ENCODE measurements around the gene BAZ2B.
"Not testable (repeated sequence)": the region's sequence is repeated elsewhere in the genome, so short reads cannot be mapped to it uniquely, and the experiment has no call there.

Gene BAZ2B

GRCh38 chr2:159633219-159633618, 16.9 kb upstream of the BAZ2B start:
- TF ChIP-seq ZNF274 (IDR thresholded peaks at IDR 0.05; ENCODE audit: low read depth, low read length): no peak
- H3K4me3 ChIP-seq (ENCODE audit: low read length): no peak overlapping the region

GRCh38 chr2:159625628-159626027, 9.3 kb upstream of the BAZ2B start:
- not testable (repeated sequence) for H3K4me3 ChIP-seq (ENCODE audit: low read length)

GRCh38 chr2:159623436-159623835, 7.1 kb upstream of the BAZ2B start:
- no peak for TF ChIP-seq ZNF274 (IDR thresholded peaks at IDR 0.05; ENCODE audit: low read depth, low read length)
- no peak overlapping the region for H3K4me3 ChIP-seq (ENCODE audit: low read length)

GRCh38 chr2:159622966-159623365, 6.6 kb upstream of the BAZ2B start:
- H3K4me3 ChIP-seq (ENCODE audit: low read length): no peak overlapping the region
- TF ChIP-seq ZNF274 (IDR thresholded peaks at IDR 0.05; ENCODE audit: low read depth, low read length): no peak

- H3K4me3 ChIP-seq (ENCODE audit: low read length): no peak overlapping the region
- TF ChIP-seq ZNF274 (IDR thresholded peaks at IDR 0.05; ENCODE audit: low read depth, low read length): no peak
Observed at GRCh38 chr2:159620796-159621195, 4.4 kb upstream of the BAZ2B start.

- no peak overlapping the region for H3K4me3 ChIP-seq (ENCODE audit: low read length)
- TF ChIP-seq ZNF274 (IDR thresholded peaks at IDR 0.05; ENCODE audit: low read depth, low read length): no peak
Observed at GRCh38 chr2:159617646-159618045, 1.3 kb upstream of the BAZ2B start.

- no peak for TF ChIP-seq ZNF274 (IDR thresholded peaks at IDR 0.05; ENCODE audit: low read depth, low read length)
- H3K4me3 ChIP-seq (ENCODE audit: low read length): peak overlapping the region; percentile 78; the same call in 1 of the 2 replicates
Observed at GRCh38 chr2:159617100-159617499, 752 bp upstream of the BAZ2B start.

- no peak for TF ChIP-seq ZNF274 (IDR thresholded peaks at IDR 0.05; ENCODE audit: low read depth, low read length)
- peak overlapping the region; percentile 78 for H3K4me3 ChIP-seq (ENCODE audit: low read length)
Observed at GRCh38 chr2:159615367-159616285, 722 bp downstream of the BAZ2B start.

GRCh38 chr2:159614534-159615366, 1.6 kb downstream of the BAZ2B start:
- H3K4me3 ChIP-seq (ENCODE audit: low read length): peak overlapping the region; percentile 78
- no peak for TF ChIP-seq ZNF274 (IDR thresholded peaks at IDR 0.05; ENCODE audit: low read depth, low read length)

GRCh38 chr2:159613651-159614285, 2.6 kb downstream of the BAZ2B start:
- peak overlapping the region; percentile 78; the same call in 1 of the 2 replicates for H3K4me3 ChIP-seq (ENCODE audit: low read length)
- TF ChIP-seq ZNF274 (IDR thresholded peaks at IDR 0.05; ENCODE audit: low read depth, low read length): no peak

- no peak overlapping the region; the same call in 1 of the 2 replicates for H3K4me3 ChIP-seq (ENCODE audit: low read length)
- no peak for TF ChIP-seq ZNF274 (IDR thresholded peaks at IDR 0.05; ENCODE audit: low read depth, low read length)
Observed at GRCh38 chr2:159613091-159613490, 3.3 kb downstream of the BAZ2B start.

- no peak overlapping the region for H3K4me3 ChIP-seq (ENCODE audit: low read length)
- no peak for TF ChIP-seq ZNF274 (IDR thresholded peaks at IDR 0.05; ENCODE audit: low read depth, low read length)
Observed at GRCh38 chr2:159612255-159612901, 4.0 kb downstream of the BAZ2B start.

- TF ChIP-seq ZNF274 (IDR thresholded peaks at IDR 0.05; ENCODE audit: low read depth, low read length): no peak
Observed at GRCh38 chr2:159609811-159610549, 6.4 kb downstream of the BAZ2B start.

More at GRCh38 chr2:159609811-159610549, 6.4 kb downstream of the BAZ2B start:
- no peak overlapping the region for H3K4me3 ChIP-seq (ENCODE audit: low read length)

Data from GM08714 (cell line).